Caco-2 (cell line): ENCODE data around the gene DYRK1B. TPM values are rescaled to one million over a fixed set of nuclear protein-coding genes. Genes with fewer than 3 reads are reported as not detected.

Experiments used
- BruUV-seq: library from RNA; stranded (reverse); fragments of 400-500 nt; replicated peaks from 2 replicates; lab custom pipeline; 2021; lab: Mats Ljungman, UMichigan
- CTCF ChIA-PET: fragments of 300-600 bp; sonication (Branson Sonifier 250); formaldehyde crosslinking; loops from one replicate; lab custom pipeline; 2022; ENCODE audit warnings: antibody characterized with exemption; lab: Charles Lee
- POLR2A ChIA-PET: fragments of 300-600 bp; sonication (Branson Sonifier 250); formaldehyde crosslinking; loops from one replicate; lab custom pipeline; 2022; ENCODE audit warnings: antibody characterized with exemption; lab: Charles Lee
- DNase-seq, 2 experiments: peaks; one replicate each; pipeline versions ENCODE4 v3.0.0 to v3.0.0-alpha.2; 2020 to 2022
- H3K27me3 ChIP-seq: replicated peaks from 2 replicates; pipeline ENCODE4 v1.6.0; 2011; ENCODE audit warnings: low read length; ENCODE audit not compliant: control insufficient read depth, insufficient read depth
- H3K36me3 ChIP-seq: 2 replicates; pipeline ENCODE4 v1.5.1; 2011; ENCODE audit warnings: low read length; ENCODE audit not compliant: control insufficient read depth, insufficient read depth
- H3K4me1 ChIP-seq: fragments of 250-450 bp; sonication (Bioruptor Pico); 2 replicates; pipeline ENCODE4 v1.5.1; 2020; ENCODE audit warnings: mild to moderate bottlenecking
- H3K4me3 ChIP-seq: 2 replicates; pipeline ENCODE4 v1.5.1; 2011; ENCODE audit warnings: low read depth, mild to moderate bottlenecking, control low read depth, low read length
- H3K9me3 ChIP-seq: fragments of 250-450 bp; sonication (Bioruptor Pico); 2 replicates; pipeline ENCODE4 v1.5.1; 2020; ENCODE audit warnings: mild to moderate bottlenecking, moderate library complexity
- H3K27ac Mint-ChIP-seq: one replicate; pipeline ENCODE4 v1.8.0; 2022; ENCODE audit warnings: mixed read lengths; ENCODE audit not compliant: unreplicated experiment
- H3K27me3 Mint-ChIP-seq: one replicate; pipeline ENCODE4 v1.8.0; 2022; ENCODE audit warnings: mixed read lengths; ENCODE audit not compliant: insufficient read depth, unreplicated experiment
- H3K36me3 Mint-ChIP-seq: one replicate; pipeline ENCODE4 v1.8.0; 2022; ENCODE audit warnings: mild to moderate bottlenecking, mixed read lengths; ENCODE audit not compliant: insufficient read depth, unreplicated experiment
- H3K4me1 Mint-ChIP-seq: one replicate; pipeline ENCODE4 v1.8.0; 2022; ENCODE audit warnings: low read depth, mixed read lengths; ENCODE audit not compliant: unreplicated experiment
- H3K4me3 Mint-ChIP-seq: one replicate; pipeline ENCODE4 v1.8.0; 2022; ENCODE audit warnings: mild to moderate bottlenecking, moderate library complexity, mixed read lengths; ENCODE audit not compliant: unreplicated experiment
- H3K9me3 Mint-ChIP-seq: one replicate; pipeline ENCODE4 v1.8.0; 2022; ENCODE audit warnings: mixed read lengths; ENCODE audit not compliant: unreplicated experiment
- CTCF ChIP-seq, 2 experiments: fragments of 200-600 bp in 1 of 2; IDR thresholded peaks; 1 replicate in 1 of 2; 2 replicates in 1 of 2; pipeline versions ENCODE4 v1.5.1 to v1.8.0; 2011 to 2022; ENCODE audit warnings: antibody characterized with exemption in 1 of 2, control low read depth in 1 of 2, inconsistent platforms in 1 of 2, low read depth in 1 of 2, low read length in 1 of 2, mild to moderate bottlenecking in 1 of 2, moderate library complexity in 1 of 2; ENCODE audit not compliant: insufficient read depth in 1 of 2, severe bottlenecking in 1 of 2, unreplicated experiment in 1 of 2
- intact Hi-C: fragments of 100-400 bp; cut with micrococcal nuclease; formaldehyde crosslinking; loops from one replicate; pipeline ENCODE4 v1.10.0; 2022; ENCODE audit not compliant: unreplicated experiment
- total RNA-seq: library from RNA; stranded (reverse); gene quantifications from 2 replicates; pipeline ENCODE4 v1.2.3, GENCODE V29; 2022

Gene DYRK1B
- total RNA-seq, 1 experiment from 2014 or later: 5.4 TPM

- POLR2A ChIA-PET: no interaction called here
- Histone ChIP-seq H3K36me3 (no peaks in the 10 kb centered on the region), H3K4me1 (no peaks in the 10 kb centered on the region), H3K9me3 (no peaks in the 10 kb centered on the region; the same call in 1 of the 2 replicates), H3K27me3 (no peaks in the 10 kb centered on the region), H3K4me3 (no peak overlapping the region)
- no TSS peak for BruUV-seq
- no peak for DNase-seq
- peaks cover 6% of the 10 kb centered on the region for H3K27me3 Mint-ChIP-seq
- no peaks in the 10 kb centered on the region for H3K4me1 Mint-ChIP-seq
- CTCF ChIA-PET: no interaction called here
- no peak overlapping the region for H3K27ac Mint-ChIP-seq
- no peaks in the 10 kb centered on the region for H3K36me3 Mint-ChIP-seq
- H3K4me3 Mint-ChIP-seq: no peak overlapping the region
- TF ChIP-seq CTCF (IDR thresholded peaks at IDR 0.05; ENCODE audit: insufficient read depth in 1 of 2, low read depth in 1 of 2, low read length in 1 of 2, severe bottlenecking in 1 of 2, unreplicated experiment in 1 of 2): no peak
- no peaks in the 10 kb centered on the region for H3K9me3 Mint-ChIP-seq
- intact Hi-C loops: no loop called here
Observed at GRCh38 chr19:39867133-39867532, 33.2 kb upstream of the DYRK1B start.

DNA sequence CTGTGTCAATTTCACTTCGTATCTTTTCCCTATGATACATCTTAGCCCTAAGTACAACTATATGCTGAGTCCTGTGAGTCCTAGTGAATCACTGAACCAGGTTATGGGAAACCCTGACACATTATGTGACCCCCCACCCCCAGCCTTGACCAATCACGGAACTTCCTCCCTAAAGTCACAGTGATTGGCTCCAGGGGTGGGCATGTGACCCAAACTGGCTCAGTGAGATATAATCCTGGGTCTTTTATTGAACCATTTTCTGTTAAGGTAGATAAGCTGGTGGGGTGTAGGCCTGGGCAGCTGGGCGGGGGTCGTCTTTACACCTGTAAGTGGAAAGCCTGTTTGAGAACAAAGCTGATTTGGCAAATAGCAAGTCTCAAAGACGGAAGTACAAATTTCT is 32.0 kb upstream of the DYRK1B start:
- no peaks in the 10 kb centered on the region; the same call in 1 of the 2 replicates for H3K9me3 ChIP-seq
- BruUV-seq: no TSS peak
- H3K36me3 ChIP-seq: no peaks in the 10 kb centered on the region
- ChIA-PET POLR2A (no interaction called here), CTCF (no interaction called here)
- no peak overlapping the region for H3K4me3 Mint-ChIP-seq
- H3K4me3 ChIP-seq: no peak overlapping the region
- no peaks in the 10 kb centered on the region for H3K36me3 Mint-ChIP-seq
- H3K4me1 Mint-ChIP-seq: no peaks in the 10 kb centered on the region
- H3K4me1 ChIP-seq: no peaks in the 10 kb centered on the region
- no peak for DNase-seq
- no peaks in the 10 kb centered on the region for H3K27me3 ChIP-seq
- intact Hi-C loops: no loop called here
- no peak overlapping the region for H3K27ac Mint-ChIP-seq
- H3K27me3 Mint-ChIP-seq: peaks cover 8% of the 10 kb centered on the region
- H3K9me3 Mint-ChIP-seq: no peaks in the 10 kb centered on the region
- no peak for TF ChIP-seq CTCF (IDR thresholded peaks at IDR 0.05; ENCODE audit: insufficient read depth in 1 of 2, low read depth in 1 of 2, low read length in 1 of 2, severe bottlenecking in 1 of 2, unreplicated experiment in 1 of 2)

GRCh38 chr19:39865186-39865585 is 31.2 kb upstream of the DYRK1B start:
- Histone ChIP-seq H3K36me3 (no peaks in the 10 kb centered on the region), H3K27me3 (no peaks in the 10 kb centered on the region), H3K4me3 (no peak overlapping the region), H3K9me3 (no peaks in the 10 kb centered on the region; the same call in 1 of the 2 replicates), H3K4me1 (no peaks in the 10 kb centered on the region)
- ChIA-PET POLR2A (no interaction called here), CTCF (no interaction called here)
- Mint-ChIP-seq H3K36me3 (no peaks in the 10 kb centered on the region), H3K27me3 (peaks cover 8% of the 10 kb centered on the region), H3K9me3 (no peaks in the 10 kb centered on the region), H3K27ac (no peak overlapping the region), H3K4me1 (no peaks in the 10 kb centered on the region), H3K4me3 (no peak overlapping the region)
- BruUV-seq: no TSS peak
- TF ChIP-seq CTCF (IDR thresholded peaks at IDR 0.05; ENCODE audit: insufficient read depth in 1 of 2, low read depth in 1 of 2, low read length in 1 of 2, severe bottlenecking in 1 of 2, unreplicated experiment in 1 of 2): no peak
- intact Hi-C loops: no loop called here
- DNase-seq: no peak
